Stomach (tissue), 9 donors: ENCODE results near the gene PRDM16. TPM values are rescaled to one million over a fixed set of nuclear protein-coding genes. Genes with fewer than 3 reads are reported as not detected.
A peak's percentile ranks its signal among the peaks of the same experiment; 100 is the strongest.

Experiments
- DNase-seq, 2 donors: peaks; one replicate each; pipeline versions ENCODE4 v3.0.0 to v3.0.0-alpha.2; 2013 to 2019
- H3K27ac ChIP-seq, 5 donors: fragments of 200-600 bp in 4 of 5; sonication (generic) in 4 of 5; one replicate each; pipeline ENCODE4 v1.5.1; 2013 to 2019; ENCODE audit warnings: mild to moderate bottlenecking in 1 of 5, moderate library complexity in 1 of 5
- H3K27me3 ChIP-seq, 3 donors: fragments of 200-600 bp; sonication (generic); one replicate each; pipeline ENCODE4 v1.5.1; 2017 to 2019; ENCODE audit warnings: mixed run types in 1 of 3
- H3K36me3 ChIP-seq, 4 donors: fragments of 200-600 bp; sonication (generic); 1 replicate in 3 of 4; 2 replicates in 1 of 4; pipeline ENCODE4 v1.5.1; 2016 to 2019
- H3K4me1 ChIP-seq, 4 donors: fragments of 200-600 bp; sonication (generic); one replicate each; pipeline ENCODE4 v1.5.1; 2016 to 2019
- H3K4me3 ChIP-seq, 4 donors: fragments of 200-600 bp; sonication (generic) in 3 of 4; one replicate each; pipeline ENCODE4 v1.5.1; 2016 to 2019; ENCODE audit warnings: mild to moderate bottlenecking in 1 of 4
- H3K9me3 ChIP-seq, 4 donors: fragments of 200-600 bp; sonication (generic); one replicate each; pipeline ENCODE4 v1.5.1; 2016 to 2019
- CTCF ChIP-seq, 7 experiments: fragments of 450-650 bp in 4 of 7; fragments of 200-600 bp in 3 of 7; sonication (generic) in 3 of 7; IDR thresholded peaks; one replicate each; pipeline ENCODE4 v1.5.1; 2016 to 2019; ENCODE audit warnings: antibody characterized with exemption in 7 of 7, control low read depth in 2 of 7, mild to moderate bottlenecking in 1 of 7
- EP300 ChIP-seq: sonication (generic); formaldehyde crosslinking; IDR thresholded peaks from one replicate; pipeline ENCODE4 v1.6.1; 2017; ENCODE audit warnings: antibody characterized with exemption
- POLR2A ChIP-seq, 4 donors: fragments of 450-650 bp; IDR thresholded peaks; one replicate each; pipeline ENCODE4 v1.6.1; 2016; ENCODE audit warnings: antibody characterized with exemption in 4 of 4, control low read depth in 2 of 4, mild to moderate bottlenecking in 1 of 4, moderate library complexity in 1 of 4
- POLR2AphosphoS5 ChIP-seq, 3 donors: sonication (generic); formaldehyde crosslinking; IDR thresholded peaks; one replicate each; pipeline ENCODE4 v1.6.1; 2016; ENCODE audit warnings: antibody characterized with exemption in 3 of 3
- WGBS, 5 donors: extraction: QIAGEN DNeasy Blood & Tissue Kit in 3 of 5; methylation state at CpG; one replicate each; pipeline versions ENCODE4 v1.1.5 to v1.1.7; 2013 to 2018; 5-methylcytosine and 5-hydroxymethylcytosine counted together
- intact Hi-C: fragments of 100-400 bp; cut with DNase I; formaldehyde crosslinking; loops from one replicate; pipeline ENCODE4 v1.15.1; 2023; ENCODE audit warnings: low total_unique reads
- polyA plus RNA-seq, 3 donors: library from polyadenylated mRNA; stranded (reverse); fragments of 200-250 nt; gene quantifications; one replicate each; pipeline ENCODE4 v1.2.3, GENCODE V29; 2013
- total RNA-seq, 5 donors: library from RNA; depleted of rRNA; stranded (reverse); fragments of >200 nt; gene quantifications; one replicate each; pipeline versions ENCODE4 v1.1.0 to v1.2.3, GENCODE V29; 2014 to 2016
- donor health status: healthy with polysubstance abuse.
- donor health status: Bipolar disorder and iron deficiency.
- donor health status: healthy.

The PRDM16 gene
- total and polyA plus RNA-seq, 8 donors, result 0.29 to 222 (median 15.8) TPM

DNA sequence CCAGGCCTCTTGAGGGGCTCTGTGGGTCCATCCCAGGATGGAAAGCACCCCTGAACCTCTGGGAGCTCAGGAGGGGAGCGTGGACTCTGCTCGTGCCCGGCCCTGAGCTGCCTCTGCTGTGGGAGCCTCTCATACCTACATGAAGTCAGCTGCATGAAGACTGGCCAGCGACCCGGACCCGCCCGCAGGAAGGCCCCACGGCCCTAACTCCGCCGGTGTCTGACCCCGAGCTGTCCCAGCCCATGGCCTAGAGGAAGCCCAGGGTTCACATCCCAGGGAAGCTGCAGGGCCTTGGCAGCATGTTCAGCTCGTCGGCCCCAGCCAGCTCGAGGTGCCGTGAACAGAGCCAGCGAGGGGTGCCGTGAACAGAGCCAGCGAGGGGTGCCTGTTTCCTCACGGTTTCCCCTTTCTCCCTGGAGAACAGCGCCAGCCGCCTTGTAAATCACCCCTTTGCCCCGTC lies 207.4 kb downstream of the PRDM16 start:
- intact Hi-C loops, result no loop called here
- 83 to 88% (median 85%) methylated on average over 11 to 22 of the region's 22 CpGs for WGBS, 5 donors
- peaks cover 0 to 18% (median 0%) of the 10 kb centered on the region in 4 donors for H3K4me1 ChIP-seq
- H3K9me3 ChIP-seq, result no peaks in the 10 kb centered on the region
- TF ChIP-seq CTCF (IDR thresholded peaks at IDR 0.05), result no peak
- TF ChIP-seq POLR2A (IDR thresholded peaks at IDR 0.05), result no peak
- no peak for TF ChIP-seq POLR2AphosphoS5 (IDR thresholded peaks at IDR 0.05)
- TF ChIP-seq EP300, result no peak
- H3K36me3 ChIP-seq, result peaks cover 0 to 7% (median 0%) of the 10 kb centered on the region in 4 donors
- DNase-seq, result no peak
- no peaks in the 10 kb centered on the region for H3K27me3 ChIP-seq
- H3K27ac ChIP-seq, result peak overlapping the region in 1 of 5 donors; percentile 19
- no peak overlapping the region for H3K4me3 ChIP-seq

DNA sequence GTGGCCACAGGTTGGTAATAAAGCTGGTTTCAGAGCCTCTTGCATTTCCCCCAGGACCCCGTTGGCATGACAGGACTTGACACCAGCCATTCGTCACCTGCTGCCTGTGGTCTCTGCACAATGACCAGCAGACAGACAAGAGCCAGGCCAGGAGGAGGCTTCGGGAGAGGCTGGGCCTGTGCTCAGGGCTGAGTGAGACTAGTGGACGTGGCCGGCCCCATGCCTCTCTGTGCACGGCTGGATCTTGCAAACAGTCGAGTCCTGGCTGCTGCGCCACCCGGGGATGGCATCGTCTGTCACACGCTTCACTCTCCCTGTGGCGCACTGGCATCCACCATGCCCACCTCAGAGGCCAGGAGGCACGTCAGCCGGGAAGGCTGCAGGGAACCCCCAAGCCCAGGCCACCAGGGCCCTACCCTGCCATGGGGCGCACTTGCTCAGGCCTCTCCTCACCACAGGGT lies 208.0 kb downstream of the PRDM16 start:
- Histone ChIP-seq H3K4me1 (peaks cover 0 to 18% (median under 1%) of the 10 kb centered on the region in 4 donors), H3K36me3 (peaks cover 0 to 7% (median 0%) of the 10 kb centered on the region in 4 donors), H3K9me3 (no peaks in the 10 kb centered on the region), H3K4me3 (no peak overlapping the region), H3K27ac (no peak overlapping the region), H3K27me3 (no peaks in the 10 kb centered on the region)
- DNase-seq, result no peak
- TF ChIP-seq POLR2A (IDR thresholded peaks at IDR 0.05) (no peak), CTCF (IDR thresholded peaks at IDR 0.05) (no peak), POLR2AphosphoS5 (IDR thresholded peaks at IDR 0.05) (no peak), EP300 (no peak)
- intact Hi-C loops, result no loop called here
- 87 to 91% (median 89%) methylated on average over 12 to 15 of the region's 15 CpGs for WGBS, 5 donors

DNA sequence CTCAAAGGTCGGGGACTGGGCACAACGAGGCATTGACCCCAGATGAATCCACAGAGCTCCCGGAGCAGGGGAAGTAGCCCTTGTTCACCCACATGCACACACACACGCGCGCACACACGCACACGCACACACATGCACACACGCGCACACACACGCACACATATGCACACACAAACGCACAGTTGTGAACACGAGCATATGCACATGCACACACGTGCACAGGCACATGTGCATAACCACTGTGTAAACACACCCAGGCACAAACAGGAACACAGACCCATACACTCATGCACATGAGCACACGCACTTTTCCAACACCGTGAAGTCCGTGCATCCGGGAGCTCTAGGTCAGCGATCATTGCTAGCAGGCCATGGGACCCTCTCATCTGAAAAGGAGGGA lies 208.6 kb downstream of the PRDM16 start:
- Histone ChIP-seq H3K4me3 (no peak overlapping the region), H3K36me3 (peaks cover 0 to 7% (median 0%) of the 10 kb centered on the region in 4 donors), H3K27ac (no peak overlapping the region), H3K27me3 (peaks cover 0 to 1% (median 0%) of the 10 kb centered on the region in 3 donors), H3K4me1 (peaks cover 0 to 19% (median 2%) of the 10 kb centered on the region in 4 donors), H3K9me3 (no peaks in the 10 kb centered on the region)
- intact Hi-C loops, result no loop called here
- DNase-seq, result no peak
- TF ChIP-seq EP300 (no peak), POLR2A (IDR thresholded peaks at IDR 0.05) (no peak), CTCF (IDR thresholded peaks at IDR 0.05) (no peak), POLR2AphosphoS5 (IDR thresholded peaks at IDR 0.05) (no peak)
- WGBS, 5 donors, result 87 to 91% (median 91%) methylated on average over 16 to 19 of the region's 19 CpGs

- DNase-seq, result no peak
- peaks cover 0 to 29% (median 6%) of the 10 kb centered on the region in 4 donors for H3K4me1 ChIP-seq
- peaks cover 0 to 7% (median 0%) of the 10 kb centered on the region in 4 donors for H3K36me3 ChIP-seq
- WGBS, 5 donors, result 89 to 93% (median 92%) methylated on average over 24 to 37 of the region's 37 CpGs
- intact Hi-C loops, result no loop called here
- H3K27me3 ChIP-seq, result peaks cover 0 to 11% (median 0%) of the 10 kb centered on the region in 3 donors
- H3K4me3 ChIP-seq, result no peak overlapping the region
- TF ChIP-seq POLR2AphosphoS5 (IDR thresholded peaks at IDR 0.05) (no peak), POLR2A (IDR thresholded peaks at IDR 0.05) (no peak), EP300 (no peak), CTCF (IDR thresholded peaks at IDR 0.05) (no peak)
- no peak overlapping the region for H3K27ac ChIP-seq
- H3K9me3 ChIP-seq, result no peaks in the 10 kb centered on the region
Observed at GRCh38 chr1:3278416-3279181, 209.6 kb downstream of the PRDM16 start.
